Transverse colon (tissue), 4 donors: ENCODE measurements around the gene TAF1C. TPM values are rescaled to one million over a fixed set of nuclear protein-coding genes. Genes with fewer than 3 reads are reported as not detected.

ENCODE experiments used
- DNase-seq: peaks from one replicate; pipeline ENCODE4 v3.0.0-alpha.2; 2019
- H3K27ac ChIP-seq, 4 donors: fragments of 200-600 bp; sonication (generic); 2 replicates each; pipeline ENCODE4 v1.5.1; 2016 to 2018; ENCODE audit warnings: inconsistent platforms in 4 of 4
- H3K27me3 ChIP-seq: fragments of 200-600 bp; sonication (generic); 2 replicates; pipeline ENCODE4 v1.5.1; 2017; ENCODE audit warnings: inconsistent platforms
- H3K36me3 ChIP-seq, 4 donors: fragments of 200-600 bp; sonication (generic); 2 replicates each; pipeline ENCODE4 v1.5.1; 2017 to 2019; ENCODE audit warnings: inconsistent platforms in 4 of 4
- H3K4me1 ChIP-seq, 4 donors: fragments of 200-600 bp; sonication (generic); 2 replicates each; pipeline ENCODE4 v1.5.1; 2017 to 2020; ENCODE audit warnings: inconsistent platforms in 4 of 4
- H3K4me3 ChIP-seq, 4 donors: fragments of 200-600 bp; sonication (generic); 1 replicate in 1 of 4; 2 replicates in 3 of 4; pipeline versions ENCODE4 v1.5.1 to v1.6.1; 2017 to 2019; ENCODE audit warnings: inconsistent platforms in 4 of 4
- H3K9me3 ChIP-seq, 2 donors: fragments of 200-600 bp; sonication (generic); 2 replicates each; pipeline ENCODE4 v1.5.1; 2017 to 2019; ENCODE audit warnings: inconsistent platforms in 2 of 2
- CTCF ChIP-seq, 5 experiments: fragments of 200-600 bp in 3 of 5; fragments of 450-650 bp in 2 of 5; sonication (generic) in 3 of 5; IDR thresholded peaks; 1 replicate in 2 of 5; 2 replicates in 3 of 5; pipeline ENCODE4 v1.5.1; 2016 to 2017; ENCODE audit warnings: antibody characterized with exemption in 5 of 5, inconsistent platforms in 3 of 5, mild to moderate bottlenecking in 2 of 5, moderate library complexity in 1 of 5
- EP300 ChIP-seq: sonication (generic); formaldehyde crosslinking; IDR thresholded peaks from one replicate; pipeline ENCODE4 v1.6.1; 2017; ENCODE audit warnings: antibody characterized with exemption, low read depth
- POLR2A ChIP-seq: fragments of 450-650 bp; IDR thresholded peaks from one replicate; pipeline ENCODE4 v1.6.1; 2016; ENCODE audit warnings: antibody characterized with exemption, mild to moderate bottlenecking, moderate library complexity
- POLR2AphosphoS5 ChIP-seq, 3 donors: sonication (generic); formaldehyde crosslinking; IDR thresholded peaks; one replicate each; pipeline ENCODE4 v1.6.1; 2016; ENCODE audit warnings: antibody characterized with exemption in 3 of 3
- WGBS, 2 donors: methylation state at CpG; one replicate each; pipeline ENCODE4 v1.1.5; 2018; ENCODE audit warnings: low coverage in 1 of 2; 5-methylcytosine and 5-hydroxymethylcytosine counted together
- in situ Hi-C, 4 donors: fragments of 200-750 bp; cut with MboI; loops; one replicate each; pipeline versions ENCODE4 v1.15.0 to v1.15.1; 2017; ENCODE audit warnings: low sequenced_read_pairs in 3 of 4, low pct_ligation_motif_present in 1 of 4, low pct_unique_long_range_greater_than_20kb in 1 of 4
- intact Hi-C: fragments of 100-400 bp; cut with DNase I; formaldehyde crosslinking; loops from one replicate; pipeline ENCODE4 v1.15.1; 2023; ENCODE audit warnings: low total_unique reads
- total RNA-seq, 4 donors: library from RNA; depleted of rRNA; stranded (reverse); fragments of >200 nt; gene quantifications; one replicate each; pipeline ENCODE4 v1.1.0, GENCODE V29; 2016

The TAF1C gene
- total RNA-seq, 4 donors from 2014 or later = 33.3 to 297 (median 54.1) TPM

DNA sequence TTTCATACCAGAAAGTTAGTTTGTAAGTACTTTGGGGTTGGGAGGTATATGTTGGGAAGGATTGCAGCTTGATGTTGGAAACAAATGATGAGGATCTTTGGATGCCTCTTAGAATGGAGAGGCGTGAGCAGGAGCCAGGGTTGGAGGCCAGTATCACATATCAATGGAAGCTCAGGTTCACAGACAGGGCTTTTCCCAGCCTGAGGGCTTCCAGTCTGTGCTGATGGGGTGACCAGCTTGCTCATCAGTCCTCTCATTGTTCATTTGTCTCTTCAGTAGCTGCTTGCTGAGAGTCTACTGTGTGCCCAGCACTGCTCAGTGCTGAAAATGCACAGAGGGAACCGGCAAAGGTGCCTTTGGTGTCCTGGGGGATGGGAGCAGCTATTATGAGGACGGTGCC, 35.9 kb downstream of the TAF1C start:
- TF ChIP-seq POLR2A = no peak
- TF ChIP-seq EP300 = no peak
- no peaks in the 10 kb centered on the region for H3K36me3 ChIP-seq

GRCh38 chr16:84144859-84145639, 41.8 kb downstream of the TAF1C start, which contains the start of the genes DNAAF1 and HSDL1:
TSS of gene DNAAF1 (plus strand) at chr16:84145308. CDS start at chr16:84145441, 133 bp downstream.
TSS of gene HSDL1 (minus strand) at chr16:84145177. CDS start at chr16:84131321, 13,856 bp downstream.
- intact Hi-C loops = no loop called here
- Histone ChIP-seq H3K27ac (peak within 1 kb of the TSS; percentile 81 to 89 (median 86)), H3K4me1 (peaks cover 3 to 14% (median 12%) of the 10 kb centered on the region in 4 donors), H3K36me3 (no peaks in the 10 kb centered on the region), H3K9me3 (no peaks in the 10 kb centered on the region), H3K27me3 (no peaks in the 10 kb centered on the region), H3K4me3 (peak within 1 kb of the TSS; percentile 91 to 99 (median 98))
- in situ Hi-C loops = no loop called here
- peak; percentile 94 for DNase-seq
- TF ChIP-seq EP300 (no peak), POLR2AphosphoS5 (IDR thresholded peaks at IDR 0.05) (peak in 1 of 3 donors; percentile 46), CTCF (IDR thresholded peaks at IDR 0.05) (no peak), POLR2A (no peak)
- 0 to 2% methylated on average over 1 to 64 of the region's 89 CpGs for WGBS, 2 donors

More for the DNA sequence above, 35.9 kb downstream of the TAF1C start:
- intact Hi-C loops (no loop called here), in situ Hi-C loops (no loop called here)
- no peak overlapping the region for H3K4me3 ChIP-seq
- WGBS, 2 donors = 84 to 100% methylated on average over 1 to 3 of the region's 3 CpGs
- no peak for DNase-seq
- H3K27ac ChIP-seq = no peak overlapping the region
- no peaks in the 10 kb centered on the region for H3K27me3 ChIP-seq
- H3K4me1 ChIP-seq = no peaks in the 10 kb centered on the region
- no peaks in the 10 kb centered on the region for H3K9me3 ChIP-seq

DNA sequence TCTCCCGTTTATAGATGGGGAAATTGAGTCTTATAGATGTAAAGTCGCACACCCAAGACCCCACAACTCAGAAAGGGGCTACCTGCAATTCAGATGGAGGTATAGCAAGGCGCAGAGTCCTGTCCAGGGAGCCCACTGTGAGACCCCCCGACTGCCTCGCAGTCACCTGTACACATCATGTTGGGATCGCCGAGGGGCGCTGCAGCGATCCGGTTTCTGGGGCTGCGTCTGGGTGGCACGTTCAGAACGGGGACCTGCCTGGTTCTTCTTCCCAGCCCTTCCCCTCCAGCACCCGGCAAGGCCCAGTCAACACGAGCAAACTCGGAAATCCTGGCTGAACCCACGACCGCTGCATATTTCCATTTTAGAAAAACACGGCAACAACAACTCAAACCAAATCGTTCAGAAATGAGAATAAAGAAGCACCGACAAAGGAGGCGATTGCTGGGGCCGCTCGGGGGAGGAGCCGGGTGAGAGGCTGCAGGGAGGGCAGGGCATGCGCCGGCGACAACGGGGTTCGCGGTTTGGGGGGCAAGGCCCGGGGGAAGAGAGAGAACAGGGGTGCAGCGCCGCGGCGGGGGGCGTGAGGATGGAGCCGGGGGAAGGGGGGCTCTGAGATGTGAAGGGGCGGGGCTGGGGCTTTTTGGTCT, 42.5 kb downstream of the TAF1C start:
- H3K27ac ChIP-seq = peak overlapping the region; percentile 81 to 89 (median 86)
- intact Hi-C loops (no loop called here), in situ Hi-C loops (no loop called here)
- H3K36me3 ChIP-seq = no peaks in the 10 kb centered on the region
- peak overlapping the region; percentile 91 to 99 (median 98) for H3K4me3 ChIP-seq
- peaks cover 3 to 14% (median 12%) of the 10 kb centered on the region in 4 donors for H3K4me1 ChIP-seq
- TF ChIP-seq POLR2A (no peak), EP300 (no peak), POLR2AphosphoS5 (IDR thresholded peaks at IDR 0.05) (no peak), CTCF (IDR thresholded peaks at IDR 0.05) (no peak)
- no peaks in the 10 kb centered on the region for H3K9me3 ChIP-seq
- no peaks in the 10 kb centered on the region for H3K27me3 ChIP-seq
- WGBS, 2 donors = 1 to 20% methylated on average over 1 to 38 of the region's 39 CpGs
- peak; percentile 33 for DNase-seq

- H3K4me1 ChIP-seq = peaks cover 3 to 14% (median 12%) of the 10 kb centered on the region in 4 donors
- intact Hi-C loops = no loop called here
- in situ Hi-C loops = no loop called here
- peak overlapping the region in 1 of 4 donors; percentile 87 for H3K27ac ChIP-seq
- H3K27me3 ChIP-seq = no peaks in the 10 kb centered on the region
- 31 to 40% methylated on average over 1 to 13 of the region's 13 CpGs for WGBS, 2 donors
- H3K36me3 ChIP-seq = no peaks in the 10 kb centered on the region
- peak overlapping the region in 3 of 4 donors; percentile 91 to 98 (median 97) for H3K4me3 ChIP-seq
- DNase-seq = no peak
- TF ChIP-seq POLR2AphosphoS5 (IDR thresholded peaks at IDR 0.05) = no peak
- TF ChIP-seq POLR2A = no peak
- no peaks in the 10 kb centered on the region for H3K9me3 ChIP-seq
Observed at GRCh38 chr16:84143784-84144199, 43.1 kb downstream of the TAF1C start.

- DNase-seq = no peak
- intact Hi-C loops = no loop called here
- H3K4me1 ChIP-seq = peaks cover 3 to 14% (median 12%) of the 10 kb centered on the region in 4 donors
- no peaks in the 10 kb centered on the region for H3K36me3 ChIP-seq
- TF ChIP-seq EP300 (no peak), CTCF (IDR thresholded peaks at IDR 0.05) (no peak), POLR2AphosphoS5 (IDR thresholded peaks at IDR 0.05) (no peak), POLR2A (no peak)
- H3K9me3 ChIP-seq = no peaks in the 10 kb centered on the region
- in situ Hi-C loops = no loop called here
- WGBS, 2 donors = 100% methylated on average over 1 of the region's 1 CpG
- H3K27ac ChIP-seq = no peak overlapping the region
- H3K4me3 ChIP-seq = no peak overlapping the region
- H3K27me3 ChIP-seq = no peaks in the 10 kb centered on the region
Observed at GRCh38 chr16:84143081-84143480, 43.8 kb downstream of the TAF1C start.
